Embryonic facial prominence (tissue), 1 donor: ENCODE data around the gene ABCB8.
A peak's percentile ranks its signal among the peaks of the same experiment; 100 is the strongest.

ENCODE experiments used
- DNase-seq: peaks from one replicate; pipeline ENCODE4 v3.0.0-alpha.2; 2016; ENCODE audit errors: extremely low spot score

The ABCB8 gene

GRCh38 chr7:151074817-151075661, 46.8 kb downstream of the ABCB8 start:
- DNase-seq: no peak

GRCh38 chr7:151075662-151075971, 47.4 kb downstream of the ABCB8 start:
- DNase-seq: no peak

- no peak for DNase-seq
Observed at GRCh38 chr7:151075978-151076426, 47.8 kb downstream of the ABCB8 start.

GRCh38 chr7:151076863-151077704, 48.8 kb downstream of the ABCB8 start:
- DNase-seq: no peak

- no peak for DNase-seq
Observed at GRCh38 chr7:151077705-151078232, 49.5 kb downstream of the ABCB8 start.

- DNase-seq: no peak
Observed at GRCh38 chr7:151078233-151079040, 50.2 kb downstream of the ABCB8 start.

- no peak for DNase-seq
Observed at GRCh38 chr7:151079199-151079910, 51.1 kb downstream of the ABCB8 start.

- peak; percentile 6 for DNase-seq
Observed at GRCh38 chr7:151080067-151080521, 51.8 kb downstream of the ABCB8 start.

GRCh38 chr7:151080522-151081169, 52.4 kb downstream of the ABCB8 start, which contains the start of gene FASTK:
FASTK (minus strand) TSS chr7:151080809; CDS start chr7:151080766, 43 bp downstream.
- peak; percentile 84 for DNase-seq

GRCh38 chr7:151081170-151082101, 53.2 kb downstream of the ABCB8 start:
- no peak for DNase-seq

- DNase-seq: no peak
Observed at GRCh38 chr7:151082141-151083070, 54.2 kb downstream of the ABCB8 start.

- no peak for DNase-seq
Observed at GRCh38 chr7:151083071-151083823, 55.0 kb downstream of the ABCB8 start, which contains the start of gene TMUB1. TMUB1 (minus strand) TSS chr7:151083493; CDS start chr7:151082563, 930 bp downstream.

- no peak for DNase-seq
Observed at GRCh38 chr7:151083824-151084160, 55.5 kb downstream of the ABCB8 start.

GRCh38 chr7:151085329-151085690, 57.1 kb downstream of the ABCB8 start:
- no peak for DNase-seq

- no peak for DNase-seq
Observed at GRCh38 chr7:151085691-151086620, 57.7 kb downstream of the ABCB8 start, which contains the start of gene AGAP3. AGAP3 (plus strand) TSS chr7:151086475; CDS start chr7:151086742, 267 bp downstream.

GRCh38 chr7:151086802-151087244, 58.6 kb downstream of the ABCB8 start:
- no peak for DNase-seq
